H1 (cell line): ENCODE data around the gene MOK. TPM values are rescaled to one million over a fixed set of nuclear protein-coding genes. Genes with fewer than 3 reads are reported as not detected.

Experiments
- CTCF ChIA-PET: fragments of 300-600 bp; sonication (Branson Sonifier 250); formaldehyde crosslinking; loops from one replicate; lab custom pipeline; 2021; ENCODE audit not compliant: partially characterized antibody; lab: Charles Lee
- POLR2A ChIA-PET: fragments of 300-600 bp; sonication (Branson Sonifier 250); formaldehyde crosslinking; loops from one replicate; lab custom pipeline; 2021; ENCODE audit warnings: inconsistent platforms; ENCODE audit not compliant: partially characterized antibody; lab: Charles Lee
- DNase-seq, 2 experiments: peaks; one replicate each; pipeline versions ENCODE4 v3.0.0 to v3.0.0-alpha.2; 2010 to 2022; ENCODE audit warnings: low spot score in 2 of 2, low read depth in 1 of 2, mixed read lengths in 1 of 2
- FAIRE-seq: peaks from 2 replicates; lab custom pipeline; 2011; peaks lifted over from hg19 to GRCh38; lab: Jason Lieb, UNC
- H2AFZ ChIP-seq: 2 replicates; pipeline ENCODE4 v1.8.1; 2012; ENCODE audit warnings: low read length, inconsistent platforms
- H2AK5ac ChIP-seq: 2 replicates; pipeline ENCODE4 v1.6.1; 2013; ENCODE audit warnings: low read depth, low read length
- H2BK120ac ChIP-seq: replicated peaks from 2 replicates; pipeline ENCODE3; 2013; ENCODE audit warnings: low read depth, low read length, inconsistent platforms
- H2BK12ac ChIP-seq: 2 replicates; pipeline ENCODE4 v1.6.1; 2013; ENCODE audit warnings: low read depth, low read length
- H2BK15ac ChIP-seq: 2 replicates; pipeline ENCODE4 v1.6.1; 2013; ENCODE audit warnings: low read length
- H2BK20ac ChIP-seq: 2 replicates; pipeline ENCODE4 v1.6.1; 2013; ENCODE audit warnings: low read length
- H2BK5ac ChIP-seq: 2 replicates; pipeline ENCODE4 v1.6.1; 2013; ENCODE audit warnings: low read depth, low read length
- H3K14ac ChIP-seq: 2 replicates; pipeline ENCODE4 v1.6.1; 2013; ENCODE audit warnings: inconsistent platforms; ENCODE audit not compliant: insufficient read length
- H3K18ac ChIP-seq: 2 replicates; pipeline ENCODE4 v1.6.1; 2013; ENCODE audit warnings: low read length; ENCODE audit errors: extremely low read depth
- H3K23ac ChIP-seq: 2 replicates; pipeline ENCODE4 v1.6.1; 2013; ENCODE audit warnings: inconsistent platforms; ENCODE audit not compliant: insufficient read length
- H3K23me2 ChIP-seq: 2 replicates; pipeline ENCODE4 v1.6.1; 2013; ENCODE audit warnings: low read depth, low read length
- H3K27ac ChIP-seq: 2 replicates; pipeline ENCODE4 v1.6.1; 2011; ENCODE audit warnings: low read depth, low read length, inconsistent platforms
- H3K27me3 ChIP-seq, 4 experiments: replicated peaks in 1 of 4; 1 replicate in 1 of 4; 2 replicates in 3 of 4; pipeline versions ENCODE4 v1.6.1 to v1.8.1; 2011 to 2013; ENCODE audit warnings: low read length in 3 of 4, mild to moderate bottlenecking in 3 of 4, inconsistent platforms in 2 of 4, mixed read lengths in 2 of 4, moderate library complexity in 1 of 4; ENCODE audit not compliant: control insufficient read depth in 3 of 4, insufficient read depth in 3 of 4; ENCODE audit errors: extremely low read depth in 1 of 4
- H3K36me3 ChIP-seq, 4 experiments: 2 replicates each; pipeline versions ENCODE4 v1.6.1 to v1.8.1; 2011 to 2013; ENCODE audit warnings: mild to moderate bottlenecking in 4 of 4, low read length in 3 of 4, moderate library complexity in 2 of 4, control low read depth in 1 of 4, inconsistent platforms in 1 of 4; ENCODE audit not compliant: insufficient read depth in 4 of 4, control insufficient read depth in 2 of 4
- H3K4ac ChIP-seq: replicated peaks from 2 replicates; pipeline ENCODE3; 2013; ENCODE audit warnings: low read length, low read depth, mixed read lengths, inconsistent platforms; ENCODE audit not compliant: insufficient read length
- H3K4me1 ChIP-seq, 4 experiments: replicated peaks in 1 of 4; 1 replicate in 1 of 4; 2 replicates in 3 of 4; pipeline versions ENCODE4 v1.6.1 to v1.8.1; 2011 to 2013; ENCODE audit warnings: low read length in 3 of 4, inconsistent platforms in 2 of 4, mixed read lengths in 1 of 4; ENCODE audit not compliant: insufficient read depth in 4 of 4, control insufficient read depth in 3 of 4
- H3K4me2 ChIP-seq, 2 experiments: 2 replicates each; pipeline versions ENCODE4 v1.6.1 to v1.8.1; 2011 to 2013; ENCODE audit warnings: low read depth in 2 of 2, low read length in 2 of 2, control low read depth in 1 of 2, inconsistent platforms in 1 of 2, mild to moderate bottlenecking in 1 of 2; ENCODE audit not compliant: insufficient read depth in 1 of 2
- H3K4me3 ChIP-seq, 4 experiments: fragments of 200-600, 300-600 bp in 1 of 4; sonication (generic), shearing (Covaris generic), sonication (Bioruptor Twin) in 1 of 4; 2 replicates each; pipeline versions ENCODE4 v1.5.1 to v1.8.1; 2011 to 2016; ENCODE audit warnings: low read length in 4 of 4, low read depth in 3 of 4, control low read depth in 2 of 4, inconsistent platforms in 2 of 4, mild to moderate bottlenecking in 2 of 4, mixed read lengths in 1 of 4, moderate library complexity in 1 of 4; ENCODE audit not compliant: insufficient read depth in 2 of 4; ENCODE audit errors: extremely low read depth in 1 of 4
- H3K56ac ChIP-seq: replicated peaks from 2 replicates; pipeline ENCODE3; 2013; ENCODE audit warnings: low read depth, mild to moderate bottlenecking, mixed read lengths, low read length, inconsistent platforms; ENCODE audit not compliant: insufficient read length
- H3K79me1 ChIP-seq: 2 replicates; pipeline ENCODE4 v1.6.1; 2013; ENCODE audit warnings: low read depth, low read length, control low read depth
- H3K79me2 ChIP-seq, 2 experiments: 2 replicates each; pipeline versions ENCODE4 v1.6.1 to v1.8.1; 2012 to 2013; ENCODE audit warnings: low read length in 2 of 2, mild to moderate bottlenecking in 2 of 2, inconsistent platforms in 1 of 2; ENCODE audit not compliant: insufficient read depth in 2 of 2, control insufficient read depth in 1 of 2
- H3K9ac ChIP-seq, 4 experiments: replicated peaks in 1 of 4; 1 replicate in 1 of 4; 2 replicates in 3 of 4; pipeline versions ENCODE4 v1.6.1 to v1.8.1; 2011 to 2013; ENCODE audit warnings: low read depth in 3 of 4, low read length in 3 of 4, control low read depth in 2 of 4, mild to moderate bottlenecking in 2 of 4, moderate library complexity in 2 of 4, inconsistent platforms in 1 of 4; ENCODE audit errors: extremely low read depth in 1 of 4
- H3K9me3 ChIP-seq, 2 experiments: 2 replicates each; pipeline versions ENCODE4 v1.6.1 to v1.8.1; 2012 to 2013; ENCODE audit warnings: mild to moderate bottlenecking in 2 of 2, moderate library complexity in 2 of 2, control low read depth in 1 of 2, inconsistent platforms in 1 of 2, low read depth in 1 of 2, low read length in 1 of 2, mixed read lengths in 1 of 2; ENCODE audit not compliant: insufficient read depth in 2 of 2
- H4K20me1 ChIP-seq, 2 experiments: replicated peaks in 1 of 2; 2 replicates each; pipeline versions ENCODE3 to v1.8.1; 2011 to 2013; ENCODE audit warnings: inconsistent platforms in 2 of 2, low read length in 2 of 2, mild to moderate bottlenecking in 1 of 2; ENCODE audit not compliant: insufficient read depth in 2 of 2, control insufficient read depth in 1 of 2
- H4K5ac ChIP-seq: 2 replicates; pipeline ENCODE4 v1.6.1; 2013; ENCODE audit warnings: low read length, low read depth, mixed read lengths, inconsistent platforms; ENCODE audit not compliant: insufficient read length
- H4K8ac ChIP-seq: 2 replicates; pipeline ENCODE4 v1.8.0; 2013; ENCODE audit warnings: mild to moderate bottlenecking, moderate library complexity, low read length, inconsistent platforms; ENCODE audit not compliant: insufficient read depth; ENCODE audit errors: extremely low read depth
- H4K91ac ChIP-seq: replicated peaks from 2 replicates; pipeline ENCODE3; 2013; ENCODE audit warnings: low read length, mixed read lengths, inconsistent platforms; ENCODE audit not compliant: insufficient read length
- BACH1 ChIP-seq: IDR thresholded peaks from 2 replicates; pipeline ENCODE4 v1.6.1; 2012; ENCODE audit warnings: low read length, improper control_type of control experiment
- BRCA1 ChIP-seq: IDR thresholded peaks from 2 replicates; pipeline ENCODE4 v1.6.1; 2012; ENCODE audit warnings: low read depth, low read length, improper control_type of control experiment
- EGR1 ChIP-seq: IDR thresholded peaks from 2 replicates; pipeline ENCODE4 v1.6.1; 2011; ENCODE audit warnings: low read depth, low read length, borderline replicate concordance
- NANOG ChIP-seq: IDR thresholded peaks from 2 replicates; pipeline ENCODE4 v1.6.1; 2011; ENCODE audit warnings: low read length, low read depth, mild to moderate bottlenecking, inconsistent platforms; ENCODE audit not compliant: insufficient read depth, poor library complexity, severe bottlenecking
- PHF8 ChIP-seq: fragments of 200-600 bp; sonication (generic); conservative IDR thresholded peaks from 2 replicates; pipeline ENCODE4 v1.7.1; 2012; ENCODE audit warnings: low read depth, mild to moderate bottlenecking, inconsistent platforms, low read length, moderate library complexity
- RNF2 ChIP-seq: fragments of 200-900, 300-1000 bp; sonication (generic); IDR thresholded peaks from 2 replicates; pipeline ENCODE4 v1.7.1; 2016; ENCODE audit warnings: borderline replicate concordance, low read depth, mild to moderate bottlenecking, antibody characterized with exemption, low read length; ENCODE audit not compliant: poor library complexity, severe bottlenecking; ENCODE audit errors: missing control alignments
- SP1 ChIP-seq: IDR thresholded peaks from 2 replicates; pipeline ENCODE4 v1.6.1; 2011; ENCODE audit warnings: low read depth, low read length
- SP4 ChIP-seq: IDR thresholded peaks from 2 replicates; pipeline ENCODE4 v1.6.1; 2012; ENCODE audit warnings: low read length, inconsistent platforms
- WGBS, 2 experiments: shearing (Covaris generic) in 1 of 2; methylation state at CpG; one replicate each; pipeline versions ENCODE4 v1.1.6 to v1.1.7; 2013 to 2015; ENCODE audit warnings: low lambda C conversion rate in 2 of 2, mixed read lengths in 2 of 2, inconsistent platforms in 1 of 2, low coverage in 1 of 2, missing lambda C conversion rate in 1 of 2; ENCODE audit not compliant: insufficient replicate concordance in 2 of 2, insufficient coverage in 1 of 2, insufficient read length in 1 of 2; ENCODE audit errors: extremely low coverage in 1 of 2, missing lambda C conversion rate in 1 of 2; 5-methylcytosine and 5-hydroxymethylcytosine counted together
- polyA plus RNA-seq, 7 experiments: library from polyadenylated mRNA; depleted of rRNA in 3 of 7; stranded (reverse) in 5 of 7; unstranded in 2 of 7; fragments of >200 nt in 5 of 7; fragments of 200-250 nt in 2 of 7; gene quantifications; 1 replicate in 5 of 7; 2 replicates in 1 of 7; 4 replicates in 1 of 7; pipeline versions ENCODE4 v1.2.1 to v1.2.3, GENCODE V29; 2011 to 2013; ENCODE audit warnings: missing spikeins in 2 of 7, mixed read lengths in 2 of 7
- total RNA-seq: library from RNA; stranded (reverse); fragmentation: NEBNext Ultra II Directional; extraction: Animal tissue kit (Norgen Biotek cat#: 25700); gene quantifications from 2 replicates; pipeline ENCODE4 v1.2.1, GENCODE V29; 2021
- TF ChIP-seq, protein P1 (sequence below): IDR thresholded peaks from 2 replicates; pipeline ENCODE4 v1.6.1; 2012; ENCODE audit warnings: inconsistent platforms

The MOK gene
- total and polyA plus RNA-seq, 2 of the 8 experiments (the other 6 are each of a cell fraction or from before 2014, with no cell fraction given): 2.1 to 2.5 TPM

- TF ChIP-seq PHF8 (no peak), NANOG (no peak), EGR1 (no peak), RNF2 (no peak), BACH1 (no peak), SP4 (no peak), BRCA1 (no peak), SP1 (no peak)
- TF ChIP-seq, protein P1, sequence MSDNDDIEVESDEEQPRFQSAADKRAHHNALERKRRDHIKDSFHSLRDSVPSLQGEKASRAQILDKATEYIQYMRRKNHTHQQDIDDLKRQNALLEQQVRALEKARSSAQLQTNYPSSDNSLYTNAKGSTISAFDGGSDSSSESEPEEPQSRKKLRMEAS: no peak
- Histone ChIP-seq H3K23ac (no peak overlapping the region), H4K91ac (no peak overlapping the region), H2BK120ac (no peak overlapping the region), H4K5ac (no peak overlapping the region), H3K4me1 (no peaks in the 10 kb centered on the region), H3K79me1 (no peaks in the 10 kb centered on the region; the same call in 1 of the 2 replicates), H3K36me3 (no peaks in the 10 kb centered on the region), H3K27ac (no peak overlapping the region), H3K4ac (no peak overlapping the region), H3K14ac (no peak overlapping the region), H3K56ac (no peak overlapping the region), H2BK12ac (no peak overlapping the region), H2BK15ac (no peak overlapping the region), H3K4me3 (no peak overlapping the region), H2BK5ac (no peak overlapping the region), H3K4me2 (no peak overlapping the region), H2AFZ (no peak overlapping the region), H3K18ac (no peak overlapping the region), H3K23me2 (no peaks in the 10 kb centered on the region), H2AK5ac (no peak overlapping the region), H3K9me3 (no peaks in the 10 kb centered on the region; a peak in 1 of 4 replicates), H3K9ac (no peak overlapping the region), H4K20me1 (no peaks in the 10 kb centered on the region), H3K79me2 (no peaks in the 10 kb centered on the region), H4K8ac (no peak overlapping the region), H3K27me3 (no peaks in the 10 kb centered on the region), H2BK20ac (no peak overlapping the region)
- CTCF ChIA-PET: no interaction called here
- FAIRE-seq (no peak), DNase-seq (no peak)
- POLR2A ChIA-PET: no interaction called here
- WGBS, 2 experiments: 90% methylated on average over 7 of the region's 7 CpGs; no CpG with 5 or more reads in 1 of the 2 experiments
These were observed 29.1 kb downstream of the MOK start for GRCh38 chr14:102275866-102276265.
